OCI-LY3 (cell line): ENCODE results near the gene POU6F2.

Experiments
- EZH2phosphoT487 ChIP-seq: fragments of 200-600 bp; shearing (Covaris generic); IDR thresholded peaks from 2 replicates; pipeline ENCODE4 v1.6.1; 2018; ENCODE audit warnings: antibody characterized with exemption, mixed run types, low read depth
- TF ChIP-seq, protein P1 (sequence below): fragments of 200-600, 300-600 bp; sonication (generic); IDR thresholded peaks from 2 replicates; pipeline ENCODE4 v1.5.1; 2014; ENCODE audit warnings: antibody characterized with exemption, low read length, low read depth

DNA sequence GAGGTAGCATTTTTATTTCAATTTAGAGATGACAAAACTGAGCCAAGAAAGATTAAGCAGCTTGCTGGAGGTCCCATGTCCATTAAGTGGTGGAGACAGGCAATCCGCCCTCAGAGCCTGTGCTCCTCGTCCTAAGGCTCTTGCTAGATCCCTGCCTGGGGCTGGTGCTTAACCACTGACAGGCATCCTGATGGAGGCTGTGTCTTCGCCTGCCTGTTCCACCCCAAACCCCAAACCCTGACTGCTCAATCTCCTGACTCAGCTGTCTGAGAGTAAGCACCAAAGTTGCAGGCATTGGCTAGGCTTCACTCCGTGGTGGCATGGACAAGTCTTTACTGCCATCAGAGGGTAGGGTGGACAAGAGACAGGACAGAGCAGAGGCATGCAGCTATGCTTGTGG is 209.4 kb downstream of the POU6F2 start:
- TF ChIP-seq, protein P1, sequence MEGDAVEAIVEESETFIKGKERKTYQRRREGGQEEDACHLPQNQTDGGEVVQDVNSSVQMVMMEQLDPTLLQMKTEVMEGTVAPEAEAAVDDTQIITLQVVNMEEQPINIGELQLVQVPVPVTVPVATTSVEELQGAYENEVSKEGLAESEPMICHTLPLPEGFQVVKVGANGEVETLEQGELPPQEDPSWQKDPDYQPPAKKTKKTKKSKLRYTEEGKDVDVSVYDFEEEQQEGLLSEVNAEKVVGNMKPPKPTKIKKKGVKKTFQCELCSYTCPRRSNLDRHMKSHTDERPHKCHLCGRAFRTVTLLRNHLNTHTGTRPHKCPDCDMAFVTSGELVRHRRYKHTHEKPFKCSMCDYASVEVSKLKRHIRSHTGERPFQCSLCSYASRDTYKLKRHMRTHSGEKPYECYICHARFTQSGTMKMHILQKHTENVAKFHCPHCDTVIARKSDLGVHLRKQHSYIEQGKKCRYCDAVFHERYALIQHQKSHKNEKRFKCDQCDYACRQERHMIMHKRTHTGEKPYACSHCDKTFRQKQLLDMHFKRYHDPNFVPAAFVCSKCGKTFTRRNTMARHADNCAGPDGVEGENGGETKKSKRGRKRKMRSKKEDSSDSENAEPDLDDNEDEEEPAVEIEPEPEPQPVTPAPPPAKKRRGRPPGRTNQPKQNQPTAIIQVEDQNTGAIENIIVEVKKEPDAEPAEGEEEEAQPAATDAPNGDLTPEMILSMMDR: no peak
- no peak for TF ChIP-seq EZH2phosphoT487
